Osteocyte (in vitro differentiated cells): ENCODE measurements around the gene GAK. TPM values are rescaled to one million over a fixed set of nuclear protein-coding genes. Genes with fewer than 3 reads are reported as not detected.

ENCODE experiments used
- DNase-seq: peaks from one replicate; pipeline ENCODE4 v3.0.0; 2021; ENCODE audit warnings: mixed read lengths; ENCODE audit not compliant: unreplicated experiment; ENCODE audit errors: extremely low spot score
- H3K27ac Mint-ChIP-seq: one replicate; pipeline ENCODE4 v1.8.0; 2021; ENCODE audit warnings: mild to moderate bottlenecking, mixed read lengths; ENCODE audit not compliant: unreplicated experiment
- H3K27me3 Mint-ChIP-seq: one replicate; pipeline ENCODE4 v1.8.0; 2021; ENCODE audit warnings: mixed read lengths; ENCODE audit not compliant: unreplicated experiment
- H3K36me3 Mint-ChIP-seq: one replicate; pipeline ENCODE4 v1.8.0; 2021; ENCODE audit warnings: mixed read lengths; ENCODE audit not compliant: unreplicated experiment
- H3K4me1 Mint-ChIP-seq: one replicate; pipeline ENCODE4 v1.8.0; 2021; ENCODE audit warnings: mixed read lengths; ENCODE audit not compliant: unreplicated experiment
- H3K4me3 Mint-ChIP-seq: one replicate; pipeline ENCODE4 v1.8.0; 2021; ENCODE audit warnings: mild to moderate bottlenecking, moderate library complexity, mixed read lengths; ENCODE audit not compliant: unreplicated experiment
- H3K9me3 Mint-ChIP-seq: one replicate; pipeline ENCODE4 v1.8.0; 2021; ENCODE audit warnings: mixed read lengths; ENCODE audit not compliant: unreplicated experiment
- total RNA-seq: library from RNA; stranded (reverse); gene quantifications from 2 replicates; pipeline ENCODE4 v1.2.1, GENCODE V29; 2021
- TF ChIP-seq, protein P1 (sequence below): fragments of 200-600 bp; sonication (generic); IDR thresholded peaks from 2 replicates; pipeline ENCODE4 v1.5.0; 2021; ENCODE audit warnings: antibody characterized with exemption, mild to moderate bottlenecking, moderate library complexity

The GAK gene
- total RNA-seq, 1 donor from 2014 or later = 93.8 TPM

DNA sequence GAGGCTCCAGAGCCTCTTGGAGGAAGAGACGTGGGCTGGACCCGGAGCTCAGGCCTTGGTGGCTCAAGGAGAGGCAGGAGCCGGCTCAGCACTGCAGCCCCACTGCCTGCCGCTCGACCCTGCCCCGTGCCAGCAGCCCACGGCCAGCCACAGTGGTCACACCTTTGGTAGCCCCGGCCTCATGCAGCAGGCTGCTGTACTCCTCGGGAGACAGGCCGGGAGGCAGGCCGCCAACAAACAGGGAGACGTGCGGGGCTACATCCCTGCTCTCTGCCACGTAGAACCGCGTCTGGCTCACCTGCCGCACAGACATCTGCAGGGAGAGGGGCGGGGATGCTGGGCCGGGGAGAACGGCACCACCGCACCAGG lies 33.6 kb upstream of the GAK start:
- H3K4me3 Mint-ChIP-seq = no peak overlapping the region
- DNase-seq = no peak
- H3K4me1 Mint-ChIP-seq = no peaks in the 10 kb centered on the region
- TF ChIP-seq, protein P1, sequence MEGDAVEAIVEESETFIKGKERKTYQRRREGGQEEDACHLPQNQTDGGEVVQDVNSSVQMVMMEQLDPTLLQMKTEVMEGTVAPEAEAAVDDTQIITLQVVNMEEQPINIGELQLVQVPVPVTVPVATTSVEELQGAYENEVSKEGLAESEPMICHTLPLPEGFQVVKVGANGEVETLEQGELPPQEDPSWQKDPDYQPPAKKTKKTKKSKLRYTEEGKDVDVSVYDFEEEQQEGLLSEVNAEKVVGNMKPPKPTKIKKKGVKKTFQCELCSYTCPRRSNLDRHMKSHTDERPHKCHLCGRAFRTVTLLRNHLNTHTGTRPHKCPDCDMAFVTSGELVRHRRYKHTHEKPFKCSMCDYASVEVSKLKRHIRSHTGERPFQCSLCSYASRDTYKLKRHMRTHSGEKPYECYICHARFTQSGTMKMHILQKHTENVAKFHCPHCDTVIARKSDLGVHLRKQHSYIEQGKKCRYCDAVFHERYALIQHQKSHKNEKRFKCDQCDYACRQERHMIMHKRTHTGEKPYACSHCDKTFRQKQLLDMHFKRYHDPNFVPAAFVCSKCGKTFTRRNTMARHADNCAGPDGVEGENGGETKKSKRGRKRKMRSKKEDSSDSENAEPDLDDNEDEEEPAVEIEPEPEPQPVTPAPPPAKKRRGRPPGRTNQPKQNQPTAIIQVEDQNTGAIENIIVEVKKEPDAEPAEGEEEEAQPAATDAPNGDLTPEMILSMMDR = no peak
- no peaks in the 10 kb centered on the region for H3K27me3 Mint-ChIP-seq
- H3K9me3 Mint-ChIP-seq = no peaks in the 10 kb centered on the region
- H3K36me3 Mint-ChIP-seq = no peaks in the 10 kb centered on the region
- H3K27ac Mint-ChIP-seq = no peak overlapping the region

DNA sequence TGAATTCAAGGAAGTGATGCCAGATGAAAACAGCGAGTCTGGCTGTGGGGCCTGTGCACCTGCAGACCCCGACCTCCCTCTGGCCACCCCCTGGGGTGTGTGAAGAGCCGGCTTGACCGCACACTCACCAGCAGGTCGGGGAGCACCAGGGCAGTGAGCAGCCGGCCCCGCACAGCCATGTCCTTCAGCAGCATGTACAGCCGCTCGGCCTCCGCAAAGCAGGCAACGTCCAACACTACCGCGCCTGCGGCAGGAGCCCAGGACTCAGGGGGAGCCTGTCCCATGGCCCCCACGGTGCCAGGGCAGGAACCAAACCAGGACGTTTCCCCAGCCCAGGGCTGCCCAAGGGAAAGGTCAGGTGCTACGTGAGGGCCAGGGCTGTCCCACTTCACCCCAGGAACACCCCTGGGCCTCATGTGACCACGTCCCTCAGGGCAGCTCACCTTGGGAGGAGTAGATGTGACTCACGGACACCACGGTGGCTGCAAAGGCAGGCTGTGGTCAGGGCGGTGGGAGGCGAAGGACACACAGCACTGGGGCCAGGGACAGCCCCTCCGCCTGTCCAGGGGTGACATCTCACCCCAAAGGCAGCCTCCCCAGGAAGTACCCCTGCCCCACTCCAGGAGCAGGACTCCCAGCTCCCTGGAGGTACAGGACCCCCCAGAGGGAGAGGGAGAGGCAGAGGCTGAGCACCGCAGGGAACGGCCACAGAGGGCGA lies 33.1 kb upstream of the GAK start:
- H3K4me1 Mint-ChIP-seq = no peaks in the 10 kb centered on the region
- DNase-seq = no peak
- no peaks in the 10 kb centered on the region for H3K27me3 Mint-ChIP-seq
- H3K27ac Mint-ChIP-seq = no peak overlapping the region
- no peak overlapping the region for H3K4me3 Mint-ChIP-seq
- TF ChIP-seq, protein P1 = no peak
- no peaks in the 10 kb centered on the region for H3K9me3 Mint-ChIP-seq
- H3K36me3 Mint-ChIP-seq = no peaks in the 10 kb centered on the region

DNA sequence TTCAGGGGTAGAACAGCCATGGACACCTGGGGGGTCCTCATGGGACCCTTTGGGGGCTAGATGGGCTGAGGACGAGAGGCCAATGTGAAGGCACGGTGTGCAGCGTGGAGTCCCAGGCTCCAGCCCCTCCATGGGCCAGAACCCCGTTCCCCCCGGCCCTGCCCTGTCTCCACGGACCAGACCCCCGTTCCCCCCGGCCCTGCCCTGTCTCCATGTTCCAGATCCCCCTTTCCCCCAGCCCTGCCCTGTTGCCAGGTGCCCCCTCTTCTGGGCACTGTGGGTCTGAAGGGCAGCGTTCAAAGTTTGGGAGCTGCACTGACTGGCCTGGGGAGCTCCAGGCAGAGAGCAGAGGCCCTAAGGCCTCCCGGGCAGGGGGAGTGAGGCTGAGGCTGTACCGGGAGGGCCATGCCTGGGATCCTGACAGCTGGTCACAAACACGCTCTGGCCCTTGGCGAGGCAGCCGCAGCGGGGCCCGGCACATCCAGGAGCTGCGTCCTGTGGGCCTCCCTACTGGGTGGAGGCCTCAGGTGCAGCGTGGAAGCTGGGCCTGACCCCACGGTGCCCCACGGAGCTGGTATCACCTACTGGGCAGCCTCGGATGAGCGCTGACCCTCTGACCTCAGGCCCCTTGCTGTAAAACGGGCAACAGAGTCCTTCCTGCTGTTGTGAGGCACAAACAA lies 32.4 kb upstream of the GAK start:
- Mint-ChIP-seq H3K9me3 (no peaks in the 10 kb centered on the region), H3K27me3 (no peaks in the 10 kb centered on the region), H3K4me1 (no peaks in the 10 kb centered on the region), H3K27ac (no peak overlapping the region), H3K36me3 (no peaks in the 10 kb centered on the region), H3K4me3 (no peak overlapping the region)
- TF ChIP-seq, protein P1 = no peak
- DNase-seq = no peak

DNA sequence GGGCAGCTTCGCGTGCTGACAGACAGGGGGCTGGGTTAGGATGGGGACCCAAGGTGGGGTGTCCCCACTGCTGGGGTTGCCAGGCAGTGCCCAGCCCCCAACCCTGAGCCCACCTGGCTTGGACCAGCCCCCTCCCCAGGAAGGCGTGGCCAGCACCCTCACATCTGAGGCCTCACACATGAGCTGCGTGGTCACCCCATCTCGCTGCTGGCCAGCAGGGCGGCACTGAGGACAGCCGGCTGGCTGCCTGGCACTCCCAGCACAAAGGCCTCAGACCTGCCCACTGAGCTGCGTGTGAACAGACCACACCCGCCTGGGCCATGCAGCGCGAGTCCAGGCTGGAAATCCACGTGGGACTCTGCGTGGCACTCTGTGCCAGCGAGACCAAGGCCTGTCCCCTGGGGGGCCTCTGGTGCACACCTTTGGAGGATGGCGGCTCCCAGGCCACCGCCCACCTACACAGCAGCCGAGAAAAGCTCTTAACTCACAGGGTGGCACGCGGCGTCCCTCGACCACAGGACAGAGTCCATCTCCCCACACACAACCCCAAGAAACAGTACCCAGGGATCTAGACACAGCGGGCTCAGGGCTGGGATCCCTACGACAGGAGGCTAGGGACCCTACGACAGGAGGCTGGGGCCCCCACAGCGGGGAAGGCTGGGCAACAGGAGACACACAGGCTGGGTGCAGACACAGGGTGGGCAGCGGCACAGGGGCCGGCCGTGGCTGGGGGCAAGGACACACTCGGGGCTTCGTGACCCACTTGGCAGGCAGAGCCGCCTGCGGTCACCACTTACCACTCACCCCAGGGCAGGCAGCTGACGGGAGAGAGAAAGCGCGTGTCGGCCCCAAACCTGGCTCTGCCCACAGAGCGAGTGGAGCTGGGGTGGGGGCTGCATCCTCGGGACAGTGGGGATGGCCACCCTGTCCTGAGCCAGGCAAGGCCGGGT lies 31.4 kb upstream of the GAK start:
- Mint-ChIP-seq H3K9me3 (no peaks in the 10 kb centered on the region), H3K27me3 (no peaks in the 10 kb centered on the region), H3K27ac (no peak overlapping the region), H3K4me1 (no peaks in the 10 kb centered on the region), H3K4me3 (no peak overlapping the region), H3K36me3 (no peaks in the 10 kb centered on the region)
- no peak for DNase-seq
- TF ChIP-seq, protein P1 = no peak
